K562 (cell line): ENCODE data around the gene ATPAF2. TPM values are rescaled to one million over a fixed set of nuclear protein-coding genes. Genes with fewer than 3 reads are reported as not detected.

ENCODE experiments used
- CBX2 ChIP-seq: fragments of 200-600 bp; sonication (generic); IDR thresholded peaks from one replicate; pipeline ENCODE4 v1.6.1; 2012; ENCODE audit warnings: mild to moderate bottlenecking, low read length, inconsistent platforms; ENCODE audit not compliant: insufficient read depth, poor library complexity, severe bottlenecking
- E2F6 ChIP-seq, 2 experiments: IDR thresholded peaks; 2 replicates each; pipeline ENCODE4 v1.6.1; 2011; ENCODE audit warnings: borderline replicate concordance in 1 of 2, control low read depth in 1 of 2, low read depth in 1 of 2, low read length in 1 of 2, mild to moderate bottlenecking in 1 of 2, mixed read lengths in 1 of 2, moderate library complexity in 1 of 2; ENCODE audit not compliant: insufficient read depth in 1 of 2, insufficient read length in 1 of 2, poor library complexity in 1 of 2, severe bottlenecking in 1 of 2; ENCODE audit errors: extremely low read depth in 1 of 2
- EP300 ChIP-seq: IDR thresholded peaks from 2 replicates; pipeline ENCODE4 v1.6.1; 2012; ENCODE audit warnings: low read length, improper control_type of control experiment
- EWSR1 ChIP-seq: fragments of 450-650 bp; IDR thresholded peaks from 2 replicates; pipeline ENCODE4 v1.6.1; 2018; ENCODE audit warnings: borderline replicate concordance, mild to moderate bottlenecking, low read depth, moderate library complexity; ENCODE audit not compliant: partially characterized antibody
- MEF2D ChIP-seq: conservative IDR thresholded peaks from 2 replicates; pipeline ENCODE4 v1.6.1; 2016; ENCODE audit warnings: low read depth, missing genetic modification characterization, missing compliant biosample characterization
- MEIS2 ChIP-seq: fragments of 450-650 bp; IDR thresholded peaks from 2 replicates; pipeline ENCODE4 v1.6.1; 2014; ENCODE audit warnings: mild to moderate bottlenecking; ENCODE audit not compliant: partially characterized antibody
- SFPQ ChIP-seq: fragments of 200-400 bp; formaldehyde crosslinking; IDR thresholded peaks from 2 replicates; pipeline ENCODE4 v1.6.1; 2017; ENCODE audit warnings: mild to moderate bottlenecking, low read depth, low read length, moderate library complexity
- SMARCB1 ChIP-seq: IDR thresholded peaks from 2 replicates; pipeline ENCODE4 v1.6.1; 2011; ENCODE audit warnings: improper control_type of control experiment, low read depth; ENCODE audit not compliant: insufficient read length
- TOE1 ChIP-seq, 2 experiments: fragments of 450-650 bp in 1 of 2; sonication (generic) in 1 of 2; formaldehyde crosslinking in 1 of 2; IDR thresholded peaks; 2 replicates each; pipeline versions ENCODE4 v1.7.1 to v1.8.0; 2016 to 2022; ENCODE audit warnings: borderline replicate concordance in 2 of 2, mild to moderate bottlenecking in 2 of 2, antibody characterized with exemption in 1 of 2, inconsistent platforms in 1 of 2, low read depth in 1 of 2, missing genetic modification reagents in 1 of 2, moderate library complexity in 1 of 2
- ZNF696 ChIP-seq: fragments of 250-450 bp; sonication (Bioruptor Pico); conservative IDR thresholded peaks from 2 replicates; pipeline ENCODE4 v1.4.0; 2020; ENCODE audit warnings: mild to moderate bottlenecking, moderate library complexity
- polyA plus RNA-seq, 8 experiments: library from polyadenylated mRNA; depleted of rRNA in 4 of 8; stranded (reverse) in 5 of 8; unstranded in 3 of 8; fragments of >200 nt; fragmentation: Nextera tagmentation in 2 of 8; fragmentation: Illumina TruSeq in 1 of 8; extraction: Ambion mirVana in 2 of 8; extraction: Trizol in 1 of 8; gene quantifications; 2 replicates each; pipeline versions ENCODE4 v1.2.1 to v1.2.3, GENCODE V29; 2011 to 2014; ENCODE audit warnings: inconsistent platforms in 1 of 8, missing spikeins in 1 of 8
- total RNA-seq, 7 experiments: library from RNA; depleted of rRNA in 6 of 7; stranded (reverse); fragments of >200 nt in 6 of 7; fragmentation: Illumina TruSeq in 2 of 7; extraction: Trizol in 2 of 7; gene quantifications; 2 replicates each; pipeline versions ENCODE4 v1.2.1 to v1.2.3, GENCODE V29; 2011 to 2021; ENCODE audit warnings: low replicate concordance in 1 of 7
- TF ChIP-seq, protein P1 (sequence below): fragments of 250-450 bp; sonication (Bioruptor Pico); IDR thresholded peaks from 2 replicates; pipeline ENCODE4 v1.8.0; 2022; ENCODE audit warnings: inconsistent platforms
- TF ChIP-seq, protein P2 (sequence below), 2 experiments: fragments of 450-650 bp; conservative IDR thresholded peaks; 2 replicates each; pipeline ENCODE4 v1.6.1; 2017; ENCODE audit warnings: mild to moderate bottlenecking in 2 of 2, moderate library complexity in 2 of 2

The ATPAF2 gene
- total and polyA plus RNA-seq, 9 of the 15 experiments (the other 6 are each of a cell fraction or from before 2014, with no cell fraction given), result 2.1 to 19.2 (median 11.3) TPM

- TF ChIP-seq E2F6 (IDR thresholded peaks at IDR 0.05; ENCODE audit: borderline replicate concordance in 1 of 2, extremely low read depth in 1 of 2, insufficient read depth in 1 of 2, insufficient read length in 1 of 2, low read depth in 1 of 2, low read length in 1 of 2, poor library complexity in 1 of 2, severe bottlenecking in 1 of 2) (peak in 1 of 2 experiments; percentile 74), TOE1 (IDR thresholded peaks at IDR 0.05; ENCODE audit: borderline replicate concordance) (peak; percentile 81), TOE1 (CRISPR knock-in tag; IDR thresholded peaks at IDR 0.05; ENCODE audit: borderline replicate concordance, low read depth) (no peak), MEF2D (no peak), MEIS2 (no peak), CBX2 (no peak), EP300 (0 out of 2 replicates have a peak, but pooled peaks have one; percentile 40), ZNF696 (CRISPR knock-in tag) (no peak), SFPQ (no peak), EWSR1 (no peak), SMARCB1 (no peak)
- TF ChIP-seq, protein P1, sequence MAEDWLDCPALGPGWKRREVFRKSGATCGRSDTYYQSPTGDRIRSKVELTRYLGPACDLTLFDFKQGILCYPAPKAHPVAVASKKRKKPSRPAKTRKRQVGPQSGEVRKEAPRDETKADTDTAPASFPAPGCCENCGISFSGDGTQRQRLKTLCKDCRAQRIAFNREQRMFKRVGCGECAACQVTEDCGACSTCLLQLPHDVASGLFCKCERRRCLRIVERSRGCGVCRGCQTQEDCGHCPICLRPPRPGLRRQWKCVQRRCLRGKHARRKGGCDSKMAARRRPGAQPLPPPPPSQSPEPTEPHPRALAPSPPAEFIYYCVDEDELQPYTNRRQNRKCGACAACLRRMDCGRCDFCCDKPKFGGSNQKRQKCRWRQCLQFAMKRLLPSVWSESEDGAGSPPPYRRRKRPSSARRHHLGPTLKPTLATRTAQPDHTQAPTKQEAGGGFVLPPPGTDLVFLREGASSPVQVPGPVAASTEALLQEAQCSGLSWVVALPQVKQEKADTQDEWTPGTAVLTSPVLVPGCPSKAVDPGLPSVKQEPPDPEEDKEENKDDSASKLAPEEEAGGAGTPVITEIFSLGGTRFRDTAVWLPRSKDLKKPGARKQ (CRISPR knock-in tag), result no peak
- TF ChIP-seq, protein P2, sequence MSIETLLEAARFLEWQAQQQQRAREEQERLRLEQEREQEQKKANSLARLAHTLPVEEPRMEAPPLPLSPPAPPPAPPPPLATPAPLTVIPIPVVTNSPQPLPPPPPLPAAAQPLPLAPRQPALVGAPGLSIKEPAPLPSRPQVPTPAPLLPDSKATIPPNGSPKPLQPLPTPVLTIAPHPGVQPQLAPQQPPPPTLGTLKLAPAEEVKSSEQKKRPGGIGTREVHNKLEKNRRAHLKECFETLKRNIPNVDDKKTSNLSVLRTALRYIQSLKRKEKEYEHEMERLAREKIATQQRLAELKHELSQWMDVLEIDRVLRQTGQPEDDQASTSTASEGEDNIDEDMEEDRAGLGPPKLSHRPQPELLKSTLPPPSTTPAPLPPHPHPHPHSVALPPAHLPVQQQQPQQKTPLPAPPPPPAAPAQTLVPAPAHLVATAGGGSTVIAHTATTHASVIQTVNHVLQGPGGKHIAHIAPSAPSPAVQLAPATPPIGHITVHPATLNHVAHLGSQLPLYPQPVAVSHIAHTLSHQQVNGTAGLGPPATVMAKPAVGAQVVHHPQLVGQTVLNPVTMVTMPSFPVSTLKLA (conservative IDR thresholded peaks at IDR 0.05), result peak; percentile 73 to 89
Observed at GRCh38 chr17:18087610-18088491, 48.9 kb upstream of the ATPAF2 start, which contains the start of gene DRG2 (continued).
